ENCODE data around the gene OR11L1. TPM values are rescaled to one million over a fixed set of nuclear protein-coding genes. Genes with fewer than 3 reads are reported as not detected.

Gene OR11L1, protein sequence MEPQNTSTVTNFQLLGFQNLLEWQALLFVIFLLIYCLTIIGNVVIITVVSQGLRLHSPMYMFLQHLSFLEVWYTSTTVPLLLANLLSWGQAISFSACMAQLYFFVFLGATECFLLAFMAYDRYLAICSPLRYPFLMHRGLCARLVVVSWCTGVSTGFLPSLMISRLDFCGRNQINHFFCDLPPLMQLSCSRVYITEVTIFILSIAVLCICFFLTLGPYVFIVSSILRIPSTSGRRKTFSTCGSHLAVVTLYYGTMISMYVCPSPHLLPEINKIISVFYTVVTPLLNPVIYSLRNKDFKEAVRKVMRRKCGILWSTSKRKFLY
- total RNA-seq, result not detected in 2 replicates

DNA sequence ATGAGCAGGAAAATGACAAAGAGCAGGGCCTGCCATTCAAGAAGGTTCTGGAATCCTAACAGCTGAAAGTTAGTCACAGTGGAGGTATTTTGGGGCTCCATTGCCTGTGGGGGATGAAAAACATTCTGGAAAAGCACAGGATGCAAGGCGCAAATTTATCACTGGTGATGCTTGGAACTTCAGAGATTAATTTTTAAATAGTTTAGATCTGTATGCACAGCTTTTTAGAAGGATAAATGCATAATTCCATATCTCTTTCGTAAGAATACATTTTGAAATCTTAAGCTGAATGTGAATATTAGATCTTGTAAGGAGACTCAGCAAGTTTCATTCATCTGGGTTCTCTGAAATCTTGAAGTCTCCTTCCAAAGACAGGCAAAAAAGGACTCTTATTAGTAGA is at the start of gene OR11L1:
TSS of gene OR11L1 (minus strand) at position 101 of the 400 bp plus-strand sequence. CDS start at position 101, 0 bp downstream.

DNA sequence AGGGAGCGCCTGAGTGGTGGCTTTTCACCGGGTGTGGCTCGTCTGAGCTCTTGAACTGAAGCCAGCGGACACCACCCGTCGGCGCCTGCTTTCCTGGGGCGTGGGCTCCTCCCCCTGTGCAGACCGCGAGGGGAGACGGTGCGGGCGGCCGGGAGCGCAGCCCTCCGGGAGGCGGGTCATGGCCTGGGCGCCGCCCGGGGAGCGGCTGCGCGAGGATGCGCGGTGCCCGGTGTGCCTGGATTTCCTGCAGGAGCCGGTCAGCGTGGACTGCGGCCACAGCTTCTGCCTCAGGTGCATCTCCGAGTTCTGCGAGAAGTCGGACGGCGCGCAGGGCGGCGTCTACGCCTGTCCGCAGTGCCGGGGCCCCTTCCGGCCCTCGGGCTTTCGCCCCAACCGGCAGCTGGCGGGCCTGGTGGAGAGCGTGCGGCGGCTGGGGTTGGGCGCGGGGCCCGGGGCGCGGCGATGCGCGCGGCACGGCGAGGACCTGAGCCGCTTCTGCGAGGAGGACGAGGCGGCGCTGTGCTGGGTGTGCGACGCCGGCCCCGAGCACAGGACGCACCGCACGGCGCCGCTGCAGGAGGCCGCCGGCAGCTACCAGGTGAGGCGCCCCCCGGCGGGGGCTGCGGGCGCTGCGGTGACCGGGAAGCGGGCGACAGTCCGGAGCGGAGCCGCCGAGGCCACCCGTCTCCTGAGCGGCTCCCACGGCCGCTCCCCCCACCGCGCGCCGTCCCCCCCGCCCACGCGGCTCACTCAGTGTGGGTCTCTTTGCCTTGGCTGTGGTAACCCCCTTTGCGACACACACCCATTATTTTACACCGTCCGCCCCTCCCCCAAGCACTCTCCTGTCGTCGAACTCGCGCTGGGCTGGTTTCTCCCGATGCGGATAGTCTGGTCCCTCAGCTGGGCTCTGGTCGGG is 15.6 kb upstream of the OR11L1 start, which contains the start of gene TRIM58:
TSS of gene TRIM58 (plus strand) at position 119 of the 916 bp plus-strand sequence. CDS start at position 179, 60 bp downstream.

DNA sequence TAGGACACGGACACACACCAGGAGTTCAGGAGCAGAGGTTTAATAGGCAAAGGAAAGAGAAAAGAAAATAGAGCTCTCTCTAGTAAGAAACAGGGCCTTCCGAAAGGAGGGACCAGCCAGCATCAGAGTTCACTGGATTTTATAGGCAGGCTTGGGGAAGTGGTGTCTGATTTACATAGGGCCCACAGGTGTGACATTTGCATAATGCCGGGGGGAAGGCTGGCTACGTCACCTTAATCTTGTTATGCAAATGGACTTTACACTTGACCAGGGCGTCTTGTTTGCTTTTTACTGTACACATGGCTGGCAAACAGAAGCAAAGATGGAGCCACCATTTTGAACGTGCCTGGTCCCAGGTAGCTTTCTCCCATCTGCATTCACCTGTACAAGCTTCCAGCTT is 17.7 kb downstream of the OR11L1 start, which contains the start of gene OR14A16:
TSS of gene OR14A16 (minus strand) at position 97 of the 400 bp plus-strand sequence. CDS start 8,390 bp downstream, outside the sequence.

Other genes with a start within 250 kb of the OR11L1 start
- gene OR2G3, start 236.3 kb downstream of the OR11L1 start, total RNA-seq, result not detected in 2 replicates
- not detected in 2 replicates for gene OR13G1, start 162.2 kb downstream of the OR11L1 start, total RNA-seq
- not detected in 2 replicates for gene OR6F1, start 125.2 kb downstream of the OR11L1 start, total RNA-seq
- not detected in 2 replicates for gene OR14K1, start 103.3 kb downstream of the OR11L1 start, total RNA-seq
- gene OR14A2, start 93.8 kb downstream of the OR11L1 start, total RNA-seq, result not detected in 2 replicates
- not detected in 2 replicates for gene OR1C1, start 81.3 kb downstream of the OR11L1 start, total RNA-seq
- gene OR14A16, start 17.8 kb downstream of the OR11L1 start, total RNA-seq, result not detected in 2 replicates
- 2.3 TPM in 2 replicates for gene TRIM58, start 15.3 kb upstream of the OR11L1 start, total RNA-seq
- gene OR2W3, start 53.7 kb upstream of the OR11L1 start, total RNA-seq, result 0.86 TPM in 1 of 2 replicates, not detected in the other
- not detected in 2 replicates for gene OR2T8, start 78.4 kb upstream of the OR11L1 start, total RNA-seq
- not detected in 2 replicates for gene OR2AJ1, start 83.0 kb upstream of the OR11L1 start, total RNA-seq
- gene OR2L8, start 107.0 kb upstream of the OR11L1 start, total RNA-seq, result not detected in 2 replicates
- gene OR2AK2, start 123.3 kb upstream of the OR11L1 start, total RNA-seq, result not detected in 2 replicates
- not detected in 2 replicates for gene OR2L5, start 171.8 kb upstream of the OR11L1 start, total RNA-seq
- gene OR2L2, start 188.2 kb upstream of the OR11L1 start, total RNA-seq, result not detected in 2 replicates
- not detected in 2 replicates for gene OR2L3, start 204.9 kb upstream of the OR11L1 start, total RNA-seq

Data from hair follicular keratinocyte (primary cell).